NT2/D1 (cell line): ENCODE results near the gene DDX21.

Source experiments
- SUZ12 ChIP-seq: IDR thresholded peaks from 2 replicates; pipeline ENCODE4 v1.6.1; 2011; ENCODE audit not compliant: insufficient read length, insufficient read depth; ENCODE audit errors: extremely low read depth
- YY1 ChIP-seq: IDR thresholded peaks from 2 replicates; pipeline ENCODE4 v1.6.1; 2011; ENCODE audit not compliant: insufficient read length, insufficient read depth
- ZNF274 ChIP-seq: IDR thresholded peaks from 2 replicates; pipeline ENCODE4 v1.6.1; 2011; ENCODE audit warnings: mild to moderate bottlenecking, low read depth, low read length

DNA sequence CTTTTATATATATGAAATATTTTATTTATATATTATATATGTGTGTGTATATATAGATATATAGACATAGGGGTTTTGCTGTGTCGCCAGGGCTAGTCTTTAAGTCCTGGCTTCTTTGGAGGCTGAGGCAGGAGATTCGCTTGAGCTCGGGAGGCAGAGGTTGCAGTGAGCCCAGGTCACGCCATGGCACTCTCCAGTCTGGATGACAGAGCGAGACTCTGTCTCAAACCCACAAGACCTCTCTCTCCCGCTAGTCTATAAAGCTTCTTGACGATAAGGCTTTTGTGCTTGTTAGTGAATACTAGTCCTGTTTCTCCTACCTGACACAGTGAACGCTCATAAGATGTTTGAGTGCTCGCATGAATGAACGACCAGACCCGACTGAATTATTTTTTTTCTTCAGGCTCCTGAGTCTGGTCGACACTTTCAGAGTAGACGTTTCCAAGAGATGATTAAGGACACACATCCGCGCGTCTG, 577 bp upstream of the DDX21 start:
- TF ChIP-seq ZNF274 (no peak), YY1 (no peak), SUZ12 (no peak)
